ENCODE data around the gene ZNF692.
"Not testable (repeated sequence)": the region's sequence is repeated elsewhere in the genome, so short reads cannot be mapped to it uniquely, and the experiment has no call there.

ZNF692 gene

DNA sequence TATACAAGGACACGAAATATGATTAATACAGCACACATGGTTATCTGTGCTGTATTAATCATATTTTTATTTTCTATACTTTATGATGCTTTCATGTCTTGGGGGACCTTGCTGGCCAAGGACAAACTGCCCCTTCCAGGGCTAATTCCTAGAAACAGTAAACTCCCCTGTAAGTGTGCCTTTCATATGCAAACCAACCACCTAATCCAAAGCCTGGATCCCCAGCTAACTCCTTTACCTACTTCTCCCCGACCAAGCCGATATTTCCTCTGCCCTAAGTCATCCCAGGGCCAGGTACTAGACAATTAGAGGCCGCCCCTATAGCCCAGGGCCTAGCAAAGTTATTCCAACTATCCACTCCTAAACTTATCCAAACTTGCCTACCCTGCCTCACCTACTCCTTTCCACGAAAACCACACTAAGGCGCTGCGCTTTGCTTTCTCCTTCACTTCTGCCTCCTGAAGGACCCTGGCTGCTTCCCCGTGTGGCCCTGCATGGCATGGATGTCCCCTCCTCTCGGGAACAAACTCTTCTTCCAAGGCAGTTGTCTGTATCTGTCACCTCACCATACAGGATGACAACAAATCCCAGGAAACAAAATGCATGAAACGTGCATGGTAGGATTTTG is 43.4 kb downstream of the ZNF692 start:
- Mint-ChIP-seq H3K27ac (no peak overlapping the region), H3K36me3 (peaks cover 79% of the 10 kb centered on the region), H3K27me3 (no peaks in the 10 kb centered on the region), H3K4me3 (no peak overlapping the region), H3K4me1 (peaks cover 53% of the 10 kb centered on the region), H3K9me3 (no peaks in the 10 kb centered on the region)
- no peak for ATAC-seq

GRCh38 chr1:248814351-248814750 is 44.5 kb downstream of the ZNF692 start:
- Mint-ChIP-seq H3K9me3 (no peaks in the 10 kb centered on the region), H3K36me3 (peaks cover 72% of the 10 kb centered on the region), H3K27ac (no peak overlapping the region), H3K27me3 (no peaks in the 10 kb centered on the region), H3K4me3 (no peak overlapping the region), H3K4me1 (peaks cover 43% of the 10 kb centered on the region)
- no peak for ATAC-seq

- ATAC-seq, result no peak
- Mint-ChIP-seq H3K36me3 (peaks cover 64% of the 10 kb centered on the region), H3K4me1 (peaks cover 35% of the 10 kb centered on the region)
Measured at GRCh38 chr1:248813546-248813945, 45.3 kb downstream of the ZNF692 start.

GRCh38 chr1:248812736-248813425 is 46.0 kb downstream of the ZNF692 start:
- Mint-ChIP-seq H3K9me3 (no peaks in the 10 kb centered on the region), H3K36me3 (peaks cover 58% of the 10 kb centered on the region), H3K27ac (no peak overlapping the region), H3K4me1 (peaks cover 29% of the 10 kb centered on the region), H3K27me3 (no peaks in the 10 kb centered on the region), H3K4me3 (no peak overlapping the region)
- ATAC-seq, result no peak

More at GRCh38 chr1:248813546-248813945, 45.3 kb downstream of the ZNF692 start:
- no peak overlapping the region for H3K4me3 Mint-ChIP-seq
- no peaks in the 10 kb centered on the region for H3K9me3 Mint-ChIP-seq
- no peaks in the 10 kb centered on the region for H3K27me3 Mint-ChIP-seq
- H3K27ac Mint-ChIP-seq, result no peak overlapping the region

- peaks cover 49% of the 10 kb centered on the region for H3K36me3 Mint-ChIP-seq
- H3K4me3 Mint-ChIP-seq, result no peak overlapping the region
- peak; percentile 37 for ATAC-seq
Measured at GRCh38 chr1:248811514-248812490, 47.1 kb downstream of the ZNF692 start.

DNA sequence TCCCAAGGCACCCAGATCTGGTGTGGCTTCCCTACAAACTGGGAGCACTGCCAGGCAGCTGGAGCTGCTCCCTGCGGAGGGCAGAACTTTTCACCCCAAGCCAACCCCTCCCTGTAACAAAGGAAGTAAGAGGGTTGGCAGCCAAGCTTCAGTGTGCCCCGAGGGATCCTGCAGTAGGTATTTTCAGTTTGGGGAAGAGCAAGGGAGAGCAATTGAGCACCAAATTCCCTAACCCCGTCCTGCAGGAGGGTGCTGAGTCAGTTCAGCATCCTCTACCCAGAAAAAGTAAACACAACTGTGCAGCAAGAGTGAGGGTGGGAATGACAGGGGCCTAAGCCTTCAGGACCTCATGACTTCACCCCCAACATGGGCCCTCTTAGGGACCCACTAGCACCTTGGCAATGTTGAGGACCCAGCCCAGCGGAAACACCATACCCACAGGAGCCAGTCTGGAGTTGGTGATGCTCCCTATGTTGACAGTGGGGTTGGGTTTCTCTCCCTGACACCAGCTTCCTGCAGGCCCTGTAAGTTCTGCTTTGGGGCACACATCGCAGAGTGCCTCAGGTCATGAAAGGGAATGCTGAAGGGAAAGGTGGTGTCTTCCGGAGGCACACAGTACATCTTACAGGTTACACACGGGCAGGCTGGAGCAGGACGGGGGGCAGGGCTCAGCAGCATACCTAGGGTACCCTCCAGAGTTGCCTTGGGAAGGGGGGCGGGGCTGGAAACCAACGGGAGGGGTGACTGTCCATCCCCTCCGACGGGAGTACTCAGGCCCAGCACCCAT is 48.0 kb downstream of the ZNF692 start:
- peaks cover 27% of the 10 kb centered on the region for H3K4me1 Mint-ChIP-seq
- H3K9me3 Mint-ChIP-seq, result no peaks in the 10 kb centered on the region
- H3K27ac Mint-ChIP-seq, result peak overlapping the region; percentile 31
- H3K27me3 Mint-ChIP-seq, result no peaks in the 10 kb centered on the region
- H3K36me3 Mint-ChIP-seq, result peaks cover 40% of the 10 kb centered on the region
- no peak for ATAC-seq
- H3K4me3 Mint-ChIP-seq, result no peak overlapping the region

More at GRCh38 chr1:248811514-248812490, 47.1 kb downstream of the ZNF692 start:
- Mint-ChIP-seq H3K27ac (peak overlapping the region; percentile 31), H3K27me3 (no peaks in the 10 kb centered on the region), H3K4me1 (peaks cover 26% of the 10 kb centered on the region), H3K9me3 (no peaks in the 10 kb centered on the region)

- no peak for ATAC-seq
- Mint-ChIP-seq H3K27ac (peak overlapping the region; percentile 31), H3K4me3 (no peak overlapping the region), H3K4me1 (peaks cover 35% of the 10 kb centered on the region), H3K9me3 (no peaks in the 10 kb centered on the region), H3K36me3 (peaks cover 33% of the 10 kb centered on the region), H3K27me3 (no peaks in the 10 kb centered on the region)
Measured at GRCh38 chr1:248810000-248810726, 48.7 kb downstream of the ZNF692 start.

GRCh38 chr1:248808876-248809275 is 50.0 kb downstream of the ZNF692 start:
- no peak for ATAC-seq
- H3K9me3 Mint-ChIP-seq, result peaks cover under 1% of the 10 kb centered on the region
- H3K4me3 Mint-ChIP-seq, result no peak overlapping the region
- H3K36me3 Mint-ChIP-seq, result peaks cover 25% of the 10 kb centered on the region
- H3K4me1 Mint-ChIP-seq, result peaks cover 48% of the 10 kb centered on the region
- H3K27ac Mint-ChIP-seq, result no peak overlapping the region
- no peaks in the 10 kb centered on the region for H3K27me3 Mint-ChIP-seq

DNA sequence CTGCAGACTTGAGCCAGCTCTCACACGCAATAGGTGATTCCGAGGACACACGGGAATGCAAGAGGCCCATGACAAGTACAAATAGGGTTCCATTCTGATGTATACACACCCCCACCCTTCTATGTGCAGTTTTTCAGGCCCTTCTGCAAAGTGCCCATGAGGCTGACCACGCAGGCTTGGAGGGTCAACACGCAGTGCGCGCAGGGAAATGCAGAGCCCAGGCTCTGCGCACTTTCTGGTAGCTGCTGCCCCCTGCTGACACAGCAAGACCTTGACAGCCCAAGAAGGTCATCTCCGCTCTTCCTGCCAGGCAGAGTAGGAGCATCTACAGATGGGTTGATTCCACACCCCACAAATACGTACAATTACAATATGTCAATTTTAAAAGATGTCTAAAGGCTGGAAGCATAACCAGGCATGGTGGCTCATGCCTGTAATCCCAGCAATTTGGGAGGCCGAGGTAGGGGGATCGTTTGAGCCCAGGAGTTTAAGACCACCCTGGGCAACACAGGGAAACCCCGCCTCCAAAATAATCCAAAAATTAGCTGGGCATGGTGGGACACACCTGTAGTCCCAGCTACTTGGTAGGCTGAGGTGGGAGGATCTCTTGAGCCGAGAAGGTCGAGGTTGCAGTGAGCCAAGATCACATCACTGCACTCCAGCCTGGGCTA is 51.7 kb downstream of the ZNF692 start:
- Mint-ChIP-seq H3K36me3 (peaks cover 18% of the 10 kb centered on the region), H3K27ac (peak overlapping the region; percentile 44), H3K4me1 (peaks cover 48% of the 10 kb centered on the region), H3K9me3 (peaks cover 8% of the 10 kb centered on the region), H3K4me3 (no peak overlapping the region), H3K27me3 (no peaks in the 10 kb centered on the region)
- ATAC-seq, result peak; percentile 68

- peaks cover 49% of the 10 kb centered on the region for H3K4me1 Mint-ChIP-seq
- no peak overlapping the region for H3K4me3 Mint-ChIP-seq
- no peak for ATAC-seq
- H3K27ac Mint-ChIP-seq, result peak overlapping the region; percentile 88
- H3K36me3 Mint-ChIP-seq, result peaks cover 14% of the 10 kb centered on the region
- H3K9me3 Mint-ChIP-seq, result peaks cover 11% of the 10 kb centered on the region
- no peaks in the 10 kb centered on the region for H3K27me3 Mint-ChIP-seq
Measured at GRCh38 chr1:248805876-248806275, 53.0 kb downstream of the ZNF692 start.

DNA sequence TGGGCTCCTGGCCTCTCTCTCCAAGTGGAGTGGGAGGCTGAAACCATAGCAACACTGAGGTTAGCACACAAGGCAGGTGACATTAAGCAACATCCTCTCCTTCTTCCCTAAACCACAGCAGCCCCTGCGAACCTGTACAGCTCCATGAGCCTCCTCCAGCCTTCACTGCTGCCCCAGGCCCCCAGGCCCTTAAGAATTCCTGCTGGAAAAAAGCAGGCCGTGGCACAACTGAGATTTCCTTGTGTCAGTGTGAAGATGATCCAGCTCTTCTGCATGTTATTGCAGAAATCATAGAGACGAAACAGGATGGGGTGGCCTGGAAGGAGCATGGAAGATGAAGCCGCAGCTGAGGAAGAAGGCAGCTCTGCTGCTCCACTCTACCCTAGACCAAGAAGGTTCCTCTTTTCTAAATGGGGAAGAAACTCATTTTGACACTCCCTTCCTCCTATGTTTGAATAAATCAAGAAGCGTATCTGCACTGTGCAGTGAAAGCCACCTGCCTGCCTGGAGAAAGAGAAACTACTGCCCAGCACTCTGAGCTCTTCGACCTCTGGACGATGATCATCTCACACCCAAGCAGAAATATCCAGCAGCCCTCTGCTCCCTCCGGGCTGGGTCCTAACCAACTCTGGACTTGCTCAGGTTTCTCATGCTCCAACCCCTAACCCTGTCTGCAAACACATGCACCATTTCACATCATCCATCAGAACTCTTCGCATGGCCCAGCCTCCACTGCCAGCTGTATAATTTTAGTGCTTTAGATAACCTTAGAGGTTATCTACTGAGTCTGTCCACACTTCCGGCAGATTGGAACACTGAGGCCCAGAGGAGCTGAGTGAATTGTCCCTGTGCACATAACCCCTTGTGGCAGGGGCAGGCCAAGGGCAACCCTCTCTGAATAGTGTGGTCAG is 53.9 kb downstream of the ZNF692 start:
- Mint-ChIP-seq H3K27ac (peak overlapping the region; percentile 88), H3K4me3 (peak overlapping the region; percentile 69), H3K9me3 (peaks cover 11% of the 10 kb centered on the region), H3K36me3 (peaks cover 14% of the 10 kb centered on the region), H3K27me3 (no peaks in the 10 kb centered on the region), H3K4me1 (peaks cover 55% of the 10 kb centered on the region)
- peak; percentile 98 for ATAC-seq

DNA sequence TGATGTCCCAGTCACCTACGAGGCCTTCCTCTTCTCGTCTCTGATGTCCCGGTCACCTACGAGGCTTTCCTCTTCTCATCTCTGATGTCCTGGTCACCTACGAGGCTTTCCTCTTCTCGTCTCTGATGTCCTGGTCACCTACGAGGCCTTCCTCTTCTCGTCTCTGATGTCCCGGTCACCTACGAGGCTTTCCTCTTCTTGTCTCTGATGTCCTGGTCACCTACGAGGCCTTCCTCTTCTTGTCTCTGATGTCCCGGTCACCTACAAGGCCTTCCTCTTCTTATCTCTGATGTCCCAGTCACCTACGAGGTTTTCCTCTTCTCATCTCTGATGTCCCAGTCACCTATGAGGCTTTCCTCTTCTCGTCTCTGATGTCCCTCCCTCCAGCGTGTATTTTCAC is 55.4 kb downstream of the ZNF692 start:
- not testable (repeated sequence) for ATAC-seq, H3K4me3 Mint-ChIP-seq, H3K27me3 Mint-ChIP-seq
- Mint-ChIP-seq H3K36me3 (peaks cover 14% of the 10 kb centered on the region), H3K27ac (peak overlapping the region; percentile 88), H3K4me1 (peaks cover 55% of the 10 kb centered on the region), H3K9me3 (peaks cover 14% of the 10 kb centered on the region)

- H3K36me3 Mint-ChIP-seq, result peaks cover 19% of the 10 kb centered on the region
- peaks cover 54% of the 10 kb centered on the region for H3K4me1 Mint-ChIP-seq
- no peaks in the 10 kb centered on the region for H3K27me3 Mint-ChIP-seq
- ATAC-seq, result no peak
- no peak overlapping the region for H3K27ac Mint-ChIP-seq
- H3K4me3 Mint-ChIP-seq, result no peak overlapping the region
- peaks cover 18% of the 10 kb centered on the region for H3K9me3 Mint-ChIP-seq
Measured at GRCh38 chr1:248802454-248802853, 56.4 kb downstream of the ZNF692 start.
